Measurements from ENCODE around the gene NANS.
"Not testable (repeated sequence)": the region's sequence is repeated elsewhere in the genome, so short reads cannot be mapped to it uniquely, and the experiment has no call there.

DNA sequence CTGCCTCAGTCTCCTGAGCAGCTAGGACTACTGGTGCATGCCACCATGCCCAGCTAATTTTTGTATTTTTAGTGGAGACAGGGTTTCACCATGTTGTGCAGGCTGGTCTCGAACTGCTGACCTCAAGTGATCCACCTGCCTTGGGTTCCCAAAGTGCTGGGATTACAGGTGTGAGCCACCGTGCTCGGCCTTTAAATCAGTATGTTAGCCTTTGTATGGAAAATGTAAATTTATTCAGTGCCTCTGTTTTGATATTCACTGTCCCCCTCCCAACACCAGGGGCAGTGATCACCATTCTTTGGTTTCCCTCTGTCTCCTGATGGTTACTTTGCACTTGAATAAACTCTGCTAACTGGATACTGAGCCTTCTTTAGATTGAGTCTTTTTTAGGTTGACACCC, 34.1 kb downstream of the NANS start:
- TF ChIP-seq SMC3 (IDR thresholded peaks at IDR 0.05; ENCODE audit: borderline replicate concordance, low read length); POLR2AphosphoS2 (IDR thresholded peaks at IDR 0.05; ENCODE audit: low read depth, low read length); EZH2 (IDR thresholded peaks at IDR 0.05; ENCODE audit: borderline replicate concordance, control insufficient read depth, low read depth, low read length); POLR2AphosphoS5 (IDR thresholded peaks at IDR 0.05; ENCODE audit: low read length); ETV6 (conservative IDR thresholded peaks at IDR 0.05 in 1 of 2, IDR thresholded peaks at IDR 0.05 in 1 of 2; ENCODE audit: borderline replicate concordance in 1 of 2, low read depth in 1 of 2); RELA (IDR thresholded peaks at IDR 0.05; ENCODE audit: borderline replicate concordance, partially characterized antibody); TCF7 (IDR thresholded peaks at IDR 0.05; ENCODE audit: borderline replicate concordance); ASH2L (IDR thresholded peaks at IDR 0.05; ENCODE audit: borderline replicate concordance, low read depth); SREBF2 (IDR thresholded peaks at IDR 0.05; ENCODE audit: low read length); POU2F2 (IDR thresholded peaks at IDR 0.05; ENCODE audit: borderline replicate concordance, low read depth, low read length); MXI1 (IDR thresholded peaks at IDR 0.05; ENCODE audit: low read depth, low read length): not testable (repeated sequence)
- TF ChIP-seq, protein P1, sequence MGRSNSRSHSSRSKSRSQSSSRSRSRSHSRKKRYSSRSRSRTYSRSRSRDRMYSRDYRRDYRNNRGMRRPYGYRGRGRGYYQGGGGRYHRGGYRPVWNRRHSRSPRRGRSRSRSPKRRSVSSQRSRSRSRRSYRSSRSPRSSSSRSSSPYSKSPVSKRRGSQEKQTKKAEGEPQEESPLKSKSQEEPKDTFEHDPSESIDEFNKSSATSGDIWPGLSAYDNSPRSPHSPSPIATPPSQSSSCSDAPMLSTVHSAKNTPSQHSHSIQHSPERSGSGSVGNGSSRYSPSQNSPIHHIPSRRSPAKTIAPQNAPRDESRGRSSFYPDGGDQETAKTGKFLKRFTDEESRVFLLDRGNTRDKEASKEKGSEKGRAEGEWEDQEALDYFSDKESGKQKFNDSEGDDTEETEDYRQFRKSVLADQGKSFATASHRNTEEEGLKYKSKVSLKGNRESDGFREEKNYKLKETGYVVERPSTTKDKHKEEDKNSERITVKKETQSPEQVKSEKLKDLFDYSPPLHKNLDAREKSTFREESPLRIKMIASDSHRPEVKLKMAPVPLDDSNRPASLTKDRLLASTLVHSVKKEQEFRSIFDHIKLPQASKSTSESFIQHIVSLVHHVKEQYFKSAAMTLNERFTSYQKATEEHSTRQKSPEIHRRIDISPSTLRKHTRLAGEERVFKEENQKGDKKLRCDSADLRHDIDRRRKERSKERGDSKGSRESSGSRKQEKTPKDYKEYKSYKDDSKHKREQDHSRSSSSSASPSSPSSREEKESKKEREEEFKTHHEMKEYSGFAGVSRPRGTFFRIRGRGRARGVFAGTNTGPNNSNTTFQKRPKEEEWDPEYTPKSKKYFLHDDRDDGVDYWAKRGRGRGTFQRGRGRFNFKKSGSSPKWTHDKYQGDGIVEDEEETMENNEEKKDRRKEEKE (IDR thresholded peaks at IDR 0.05), result not testable (repeated sequence)
- TF ChIP-seq, protein P2, sequence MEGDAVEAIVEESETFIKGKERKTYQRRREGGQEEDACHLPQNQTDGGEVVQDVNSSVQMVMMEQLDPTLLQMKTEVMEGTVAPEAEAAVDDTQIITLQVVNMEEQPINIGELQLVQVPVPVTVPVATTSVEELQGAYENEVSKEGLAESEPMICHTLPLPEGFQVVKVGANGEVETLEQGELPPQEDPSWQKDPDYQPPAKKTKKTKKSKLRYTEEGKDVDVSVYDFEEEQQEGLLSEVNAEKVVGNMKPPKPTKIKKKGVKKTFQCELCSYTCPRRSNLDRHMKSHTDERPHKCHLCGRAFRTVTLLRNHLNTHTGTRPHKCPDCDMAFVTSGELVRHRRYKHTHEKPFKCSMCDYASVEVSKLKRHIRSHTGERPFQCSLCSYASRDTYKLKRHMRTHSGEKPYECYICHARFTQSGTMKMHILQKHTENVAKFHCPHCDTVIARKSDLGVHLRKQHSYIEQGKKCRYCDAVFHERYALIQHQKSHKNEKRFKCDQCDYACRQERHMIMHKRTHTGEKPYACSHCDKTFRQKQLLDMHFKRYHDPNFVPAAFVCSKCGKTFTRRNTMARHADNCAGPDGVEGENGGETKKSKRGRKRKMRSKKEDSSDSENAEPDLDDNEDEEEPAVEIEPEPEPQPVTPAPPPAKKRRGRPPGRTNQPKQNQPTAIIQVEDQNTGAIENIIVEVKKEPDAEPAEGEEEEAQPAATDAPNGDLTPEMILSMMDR (IDR thresholded peaks at IDR 0.05 in 2 of 3, conservative IDR thresholded peaks at IDR 0.05 in 1 of 3; ENCODE audit: control insufficient read depth in 2 of 3, extremely low read depth in 1 of 3, insufficient read depth in 1 of 3, low read depth in 3 of 3, low read length in 3 of 3), result 0 out of 6 replicates have a peak, but pooled peaks of 1 of the 3 experiments have one; percentile 1
- TF ChIP-seq, protein P3, sequence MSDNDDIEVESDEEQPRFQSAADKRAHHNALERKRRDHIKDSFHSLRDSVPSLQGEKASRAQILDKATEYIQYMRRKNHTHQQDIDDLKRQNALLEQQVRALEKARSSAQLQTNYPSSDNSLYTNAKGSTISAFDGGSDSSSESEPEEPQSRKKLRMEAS (IDR thresholded peaks at IDR 0.05; ENCODE audit: low read depth, low read length), result not testable (repeated sequence)

Data from GM12878 (cell line).